Measurements from ENCODE around the gene TMEM156.
"Not testable (repeated sequence)": the region's sequence is repeated elsewhere in the genome, so short reads cannot be mapped to it uniquely, and the experiment has no call there.

The TMEM156 gene

DNA sequence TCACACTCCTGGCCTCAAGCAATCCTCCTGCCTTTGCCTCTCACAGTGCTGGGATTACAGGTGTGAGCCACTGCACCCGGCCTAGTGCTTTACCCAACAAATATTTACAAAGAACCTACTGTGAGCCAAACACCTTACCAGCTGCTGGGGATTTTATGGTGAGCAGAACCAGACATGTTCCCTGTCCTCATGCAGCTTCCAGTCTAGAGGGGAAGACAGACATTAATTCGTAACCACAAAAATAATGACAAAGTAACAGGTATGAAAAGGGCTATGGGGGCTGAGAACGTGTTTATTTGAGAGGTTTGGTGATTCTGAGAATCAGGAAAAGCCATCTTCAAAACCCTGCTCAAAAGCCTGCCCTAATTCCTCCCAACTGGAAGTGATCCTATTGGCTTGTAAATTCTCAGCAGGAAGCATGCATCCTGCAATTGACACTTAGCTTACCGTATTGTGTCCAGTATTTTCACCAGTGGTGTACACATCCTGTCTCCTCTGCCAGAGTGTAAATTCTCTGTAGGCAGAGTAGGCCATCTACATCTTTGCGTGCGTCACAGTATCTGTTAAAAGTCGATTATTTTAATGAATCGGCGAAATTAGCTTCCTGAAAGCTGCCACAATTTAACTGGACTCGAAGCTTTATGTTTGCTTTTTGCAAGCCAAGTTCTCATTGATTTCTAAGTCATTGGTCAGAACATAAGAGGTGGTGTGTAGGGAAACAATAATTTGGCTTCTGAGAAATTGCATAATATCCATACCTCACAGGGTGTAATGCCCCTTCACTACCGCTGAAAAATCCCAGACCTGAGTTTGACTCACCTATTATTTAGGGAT is 67.0 kb downstream of the TMEM156 start:
- Histone ChIP-seq H3K9ac (no peak overlapping the region), H3K4me1 (peaks cover 10% of the 10 kb centered on the region), H3K36me3 (no peaks in the 10 kb centered on the region), H4K20me1 (no peaks in the 10 kb centered on the region), H3K27ac (no peak overlapping the region), H3K9me3 (peaks cover 15% of the 10 kb centered on the region), H3K4me2 (peak overlapping the region; percentile 20), H3K4me3 (no peak overlapping the region), H3K27me3 (no peaks in the 10 kb centered on the region)
- no peak for TF ChIP-seq Cebpa-rat (IDR thresholded peaks at IDR 0.05)

DNA sequence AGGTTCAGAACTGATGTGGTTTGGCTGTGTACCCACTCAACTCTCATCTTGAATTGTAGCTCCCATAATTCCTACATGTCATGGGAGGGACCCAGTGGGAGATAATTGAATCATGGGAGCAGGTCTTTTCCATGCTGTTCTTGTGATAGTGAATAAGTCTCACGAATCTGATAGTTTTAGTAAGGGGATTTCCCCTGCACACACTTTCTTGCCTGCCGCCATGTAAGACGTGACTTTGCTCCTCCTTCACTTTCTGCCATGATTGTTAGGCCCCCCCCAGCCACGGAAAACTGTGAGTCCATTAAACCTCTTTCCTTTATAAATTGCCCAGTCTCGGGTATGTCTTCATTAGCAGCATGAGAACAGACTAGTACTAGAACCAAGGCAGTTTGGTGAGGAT is 73.0 kb downstream of the TMEM156 start:
- not testable (repeated sequence) for H3K27me3 ChIP-seq, H3K9ac ChIP-seq, H3K4me1 ChIP-seq, H3K36me3 ChIP-seq, H3K27ac ChIP-seq, H3K4me3 ChIP-seq, H3K4me2 ChIP-seq, H4K20me1 ChIP-seq
- peaks cover 11% of the 10 kb centered on the region; the same call in 1 of the 2 replicates for H3K9me3 ChIP-seq

DNA sequence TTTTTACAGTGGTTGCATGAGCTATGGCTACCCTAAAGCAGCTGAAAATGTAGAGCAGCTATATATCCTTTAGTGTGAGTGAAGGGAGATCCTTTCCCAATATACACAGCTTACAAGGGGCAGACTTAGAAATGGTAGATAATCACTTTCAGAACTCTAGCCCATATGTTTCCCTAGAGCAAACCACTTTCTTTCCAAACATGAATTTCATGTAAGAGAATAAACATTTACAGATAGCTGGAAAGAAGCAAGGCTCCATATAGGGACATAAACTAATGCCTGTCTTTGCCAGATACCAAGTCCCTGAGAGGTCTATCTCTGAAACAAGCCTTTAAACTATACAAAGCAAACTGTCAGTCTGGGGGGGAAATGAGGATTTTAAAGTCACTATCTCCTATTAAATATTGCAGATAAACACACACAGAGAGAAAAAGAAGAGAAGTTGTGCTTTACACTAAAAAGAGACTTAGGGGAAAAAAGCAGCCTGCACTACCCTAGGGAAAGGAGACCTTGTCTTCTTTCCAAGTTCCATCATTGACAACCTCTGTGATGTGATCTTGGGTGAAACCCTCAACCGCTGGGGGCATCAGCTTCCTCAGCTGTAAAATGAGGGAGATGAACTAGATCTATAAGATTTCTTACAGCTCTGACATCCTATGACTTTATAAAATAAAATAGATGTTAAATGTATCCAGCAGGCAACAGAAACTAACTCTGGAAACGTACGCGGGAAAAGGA is 73.6 kb downstream of the TMEM156 start:
- H3K36me3 ChIP-seq: no peaks in the 10 kb centered on the region

DNA sequence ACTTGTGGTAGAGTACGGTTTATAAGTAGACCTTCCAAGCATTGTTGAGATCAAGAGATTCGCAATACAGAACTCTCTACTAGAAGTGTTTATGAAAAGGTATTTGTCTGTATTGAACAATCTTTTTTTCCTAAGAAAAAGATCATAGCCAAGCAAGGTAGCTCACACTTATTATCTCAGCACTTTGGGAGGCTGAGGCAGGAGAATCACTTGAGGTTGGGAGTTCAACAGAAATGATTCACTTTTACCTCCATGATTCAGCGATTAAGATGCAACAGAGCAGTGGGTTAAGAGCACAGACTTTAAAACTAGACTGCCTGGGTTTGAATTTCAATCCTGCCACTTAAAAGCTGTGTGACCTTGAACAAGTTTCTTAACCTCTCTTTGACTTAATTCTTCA is 74.3 kb downstream of the TMEM156 start:
- H3K4me3 ChIP-seq: no peak overlapping the region
- no peak overlapping the region for H3K4me2 ChIP-seq
- no peaks in the 10 kb centered on the region for H3K36me3 ChIP-seq
- H3K27me3 ChIP-seq: no peaks in the 10 kb centered on the region
- no peak for TF ChIP-seq Cebpa-rat (IDR thresholded peaks at IDR 0.05)
- H3K9me3 ChIP-seq: peaks cover 11% of the 10 kb centered on the region; the same call in 1 of the 2 replicates
- H3K27ac ChIP-seq: no peak overlapping the region
- H4K20me1 ChIP-seq: no peaks in the 10 kb centered on the region
- no peak overlapping the region for H3K9ac ChIP-seq
- H3K4me1 ChIP-seq: peaks cover 7% of the 10 kb centered on the region; the same call in 1 of the 2 replicates

More for the DNA sequence above, 73.6 kb downstream of the TMEM156 start:
- H3K4me2 ChIP-seq: no peak overlapping the region
- no peaks in the 10 kb centered on the region for H3K27me3 ChIP-seq
- H3K9ac ChIP-seq: no peak overlapping the region
- H3K9me3 ChIP-seq: peaks cover 11% of the 10 kb centered on the region; the same call in 1 of the 2 replicates
- no peaks in the 10 kb centered on the region for H4K20me1 ChIP-seq
- no peak overlapping the region for H3K27ac ChIP-seq
- H3K4me3 ChIP-seq: no peak overlapping the region
- TF ChIP-seq Cebpa-rat (IDR thresholded peaks at IDR 0.05): no peak
- H3K4me1 ChIP-seq: peaks cover 7% of the 10 kb centered on the region; the same call in 1 of the 2 replicates

DNA sequence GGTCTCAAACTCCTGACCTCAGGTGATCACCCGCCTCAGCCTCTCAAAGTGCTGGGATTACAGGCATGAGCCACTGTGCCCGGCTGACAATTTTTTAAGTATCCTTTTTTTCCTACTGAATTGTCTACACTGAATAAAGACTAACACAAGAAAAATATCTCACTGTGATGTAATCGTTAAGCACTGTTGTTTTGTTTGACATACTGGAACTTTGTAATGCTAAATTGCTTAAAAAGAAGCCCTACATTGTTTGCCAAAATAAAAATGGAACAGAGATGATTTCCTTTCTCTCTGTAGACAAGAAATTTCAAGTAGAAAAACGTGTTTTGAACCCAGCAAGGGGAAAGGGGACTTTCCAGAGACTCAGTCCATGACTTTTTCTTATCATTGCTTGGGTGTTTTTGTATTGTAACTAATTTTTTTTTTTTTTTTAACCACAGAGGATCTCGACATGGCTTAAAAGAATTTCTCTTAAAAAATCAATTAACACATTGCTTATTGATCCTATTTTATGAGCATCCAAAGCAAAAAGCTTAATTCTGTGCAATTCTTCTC is 74.9 kb downstream of the TMEM156 start:
- Histone ChIP-seq H3K9ac (no peak overlapping the region), H3K9me3 (peaks cover 11% of the 10 kb centered on the region; the same call in 1 of the 2 replicates), H3K4me1 (peaks cover 7% of the 10 kb centered on the region; the same call in 1 of the 2 replicates), H4K20me1 (no peaks in the 10 kb centered on the region), H3K27ac (no peak overlapping the region), H3K4me3 (no peak overlapping the region), H3K4me2 (no peak overlapping the region), H3K36me3 (no peaks in the 10 kb centered on the region), H3K27me3 (no peaks in the 10 kb centered on the region)
- no peak for TF ChIP-seq Cebpa-rat (IDR thresholded peaks at IDR 0.05)

DNA sequence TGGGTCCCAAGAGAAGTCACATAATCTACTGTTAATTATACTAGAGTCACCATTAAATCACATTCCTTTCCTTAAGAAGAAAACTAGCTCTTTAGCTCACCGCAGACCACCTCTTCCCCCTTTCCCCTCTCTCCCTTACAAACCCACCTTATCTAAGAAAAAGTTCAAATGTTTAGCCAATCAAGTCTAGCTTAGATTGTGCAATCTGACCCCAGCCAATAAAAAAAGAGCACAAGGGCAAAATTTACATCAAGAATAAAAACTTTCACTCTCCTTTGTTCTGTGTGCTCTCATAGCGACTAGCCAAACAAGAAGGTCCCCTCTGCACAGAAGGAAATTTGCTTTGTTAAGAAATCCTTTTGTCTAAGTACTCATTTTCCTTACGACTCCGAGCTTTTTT is 76.3 kb downstream of the TMEM156 start:
- H3K36me3 ChIP-seq: no peaks in the 10 kb centered on the region
- H3K27me3 ChIP-seq: no peaks in the 10 kb centered on the region
- H3K4me2 ChIP-seq: no peak overlapping the region
- TF ChIP-seq Cebpa-rat (IDR thresholded peaks at IDR 0.05): peak; percentile 30; the same call in 1 of the 2 replicates
- H3K27ac ChIP-seq: no peak overlapping the region
- peaks cover 7% of the 10 kb centered on the region; the same call in 1 of the 2 replicates for H3K4me1 ChIP-seq
- H3K9me3 ChIP-seq: peaks cover 6% of the 10 kb centered on the region; the same call in 1 of the 2 replicates
- H3K4me3 ChIP-seq: no peak overlapping the region
- no peaks in the 10 kb centered on the region for H4K20me1 ChIP-seq
- no peak overlapping the region for H3K9ac ChIP-seq

DNA sequence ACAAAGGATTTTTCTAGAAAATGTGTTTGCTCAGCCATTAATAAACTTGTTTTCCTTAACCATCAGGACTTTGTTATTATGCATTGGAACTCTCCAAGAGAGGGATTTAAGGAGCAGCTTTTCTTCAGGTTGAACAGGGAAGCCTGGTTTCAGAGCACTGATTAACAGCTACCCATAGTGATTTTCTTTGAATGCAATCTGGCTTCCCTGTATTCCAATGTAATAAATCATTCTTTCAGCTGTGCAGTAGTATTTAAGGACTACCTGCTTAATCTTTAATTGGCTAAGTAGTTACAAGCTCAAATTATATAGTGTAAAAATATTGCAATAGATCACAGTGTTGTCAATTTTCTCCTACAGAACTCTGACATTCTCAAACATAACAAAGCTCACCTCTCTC is 77.5 kb downstream of the TMEM156 start:
- H3K9me3 ChIP-seq: no peaks in the 10 kb centered on the region; the same call in 1 of the 2 replicates
- no peaks in the 10 kb centered on the region for H3K27me3 ChIP-seq
- no peak for TF ChIP-seq Cebpa-rat (IDR thresholded peaks at IDR 0.05)
- peaks cover 7% of the 10 kb centered on the region; the same call in 1 of the 2 replicates for H3K4me1 ChIP-seq
- H3K9ac ChIP-seq: no peak overlapping the region
- no peak overlapping the region for H3K4me3 ChIP-seq
- no peaks in the 10 kb centered on the region for H3K36me3 ChIP-seq
- no peak overlapping the region for H3K4me2 ChIP-seq
- no peaks in the 10 kb centered on the region for H4K20me1 ChIP-seq
- no peak overlapping the region for H3K27ac ChIP-seq

DNA sequence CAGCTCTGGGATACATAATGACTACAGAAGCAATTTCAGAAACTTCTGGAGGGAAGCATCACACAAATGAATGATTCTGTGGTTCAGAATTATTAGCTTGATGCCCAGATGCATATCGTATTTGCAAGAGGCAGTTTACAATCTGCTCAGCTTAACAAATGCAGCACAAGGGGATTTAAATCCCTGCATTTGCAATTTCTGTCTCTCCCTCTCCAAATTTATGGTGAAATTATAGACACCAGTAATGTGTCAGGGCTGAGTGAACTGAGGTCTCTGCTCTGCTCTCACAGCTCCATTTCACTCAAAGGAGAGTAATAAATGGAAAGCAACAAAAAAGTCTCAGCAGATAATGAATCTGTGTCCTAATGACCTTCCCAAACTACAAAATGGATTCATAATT is 80.2 kb downstream of the TMEM156 start:
- no peak overlapping the region for H3K27ac ChIP-seq

DNA sequence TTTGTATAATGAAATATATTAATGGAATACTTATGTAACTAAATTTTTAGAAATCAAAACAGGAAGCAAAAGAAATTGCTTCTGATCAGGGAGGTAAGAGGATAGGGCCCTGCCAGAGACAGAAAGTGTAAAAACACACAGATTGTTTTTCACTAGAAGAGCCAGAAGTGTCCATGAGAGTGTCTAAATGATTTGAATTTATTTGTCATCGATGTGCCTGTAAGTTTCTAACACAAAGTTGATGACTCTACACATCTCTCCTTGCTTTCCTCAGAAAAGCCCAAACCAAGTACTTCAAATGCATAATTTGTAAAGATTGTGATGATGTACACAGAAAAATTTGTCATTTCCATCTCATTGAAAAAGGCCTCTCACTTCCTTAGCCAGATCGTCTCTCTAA is 80.6 kb downstream of the TMEM156 start:
- H4K20me1 ChIP-seq: no peaks in the 10 kb centered on the region
- no peaks in the 10 kb centered on the region for H3K27me3 ChIP-seq
- TF ChIP-seq Cebpa-rat (IDR thresholded peaks at IDR 0.05): no peak
- H3K4me3 ChIP-seq: no peak overlapping the region
- H3K4me2 ChIP-seq: no peak overlapping the region
- no peaks in the 10 kb centered on the region for H3K4me1 ChIP-seq
- no peaks in the 10 kb centered on the region for H3K36me3 ChIP-seq
- no peak overlapping the region for H3K9ac ChIP-seq
- H3K27ac ChIP-seq: no peak overlapping the region
- H3K9me3 ChIP-seq: no peaks in the 10 kb centered on the region

More for the DNA sequence above, 80.2 kb downstream of the TMEM156 start:
- no peaks in the 10 kb centered on the region for H3K9me3 ChIP-seq
- TF ChIP-seq Cebpa-rat (IDR thresholded peaks at IDR 0.05): no peak
- no peak overlapping the region for H3K4me2 ChIP-seq
- no peak overlapping the region for H3K9ac ChIP-seq
- H3K27me3 ChIP-seq: no peaks in the 10 kb centered on the region
- H3K4me3 ChIP-seq: no peak overlapping the region
- no peaks in the 10 kb centered on the region for H3K36me3 ChIP-seq
- H3K4me1 ChIP-seq: no peaks in the 10 kb centered on the region
- H4K20me1 ChIP-seq: no peaks in the 10 kb centered on the region

DNA sequence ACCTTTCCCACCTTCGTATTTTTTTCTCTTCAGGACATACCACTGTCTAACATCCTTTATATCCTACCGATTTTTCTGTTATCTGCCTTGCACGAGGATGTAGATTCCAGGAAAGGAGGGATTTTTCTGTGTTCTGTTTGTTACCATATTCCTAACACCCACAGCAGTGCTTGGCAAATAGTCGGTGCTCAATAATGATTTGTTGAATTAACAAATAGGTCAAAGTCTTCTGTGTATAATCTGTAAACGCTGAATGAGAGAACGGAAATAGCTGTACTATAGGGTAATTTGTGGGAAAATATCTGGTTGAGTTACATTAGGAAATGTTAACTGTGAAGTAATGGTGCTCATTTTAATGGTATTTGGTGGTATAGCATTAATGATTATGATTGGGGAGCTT is 81.5 kb downstream of the TMEM156 start:
- TF ChIP-seq Cebpa-rat (IDR thresholded peaks at IDR 0.05): no peak
- no peaks in the 10 kb centered on the region for H3K4me1 ChIP-seq
- no peaks in the 10 kb centered on the region for H4K20me1 ChIP-seq
- H3K4me3 ChIP-seq: no peak overlapping the region
- no peak overlapping the region for H3K4me2 ChIP-seq
- no peaks in the 10 kb centered on the region for H3K27me3 ChIP-seq
- H3K9ac ChIP-seq: no peak overlapping the region
- no peaks in the 10 kb centered on the region for H3K36me3 ChIP-seq
- no peaks in the 10 kb centered on the region for H3K9me3 ChIP-seq
- H3K27ac ChIP-seq: no peak overlapping the region

Measured in BLaER1 (cell line).